Suppressor macrophage treated with lipopolysaccharide for 1 hour (primary cell): ENCODE measurements around the gene NOC2L.
"Not testable (repeated sequence)": the region's sequence is repeated elsewhere in the genome, so short reads cannot be mapped to it uniquely, and the experiment has no call there.

Experiments
- DNase-seq, 3 donors: peaks; one replicate each; pipeline ENCODE4 v3.0.0-alpha.2; 2020 to 2022

Gene NOC2L

GRCh38 chr1:958823-959730 lies at the start of gene NOC2L:
NOC2L (minus strand) TSS chr1:959256; CDS start chr1:959240, 16 bp downstream.
- peak; percentile 91 to 97 (median 97) for DNase-seq

DNA sequence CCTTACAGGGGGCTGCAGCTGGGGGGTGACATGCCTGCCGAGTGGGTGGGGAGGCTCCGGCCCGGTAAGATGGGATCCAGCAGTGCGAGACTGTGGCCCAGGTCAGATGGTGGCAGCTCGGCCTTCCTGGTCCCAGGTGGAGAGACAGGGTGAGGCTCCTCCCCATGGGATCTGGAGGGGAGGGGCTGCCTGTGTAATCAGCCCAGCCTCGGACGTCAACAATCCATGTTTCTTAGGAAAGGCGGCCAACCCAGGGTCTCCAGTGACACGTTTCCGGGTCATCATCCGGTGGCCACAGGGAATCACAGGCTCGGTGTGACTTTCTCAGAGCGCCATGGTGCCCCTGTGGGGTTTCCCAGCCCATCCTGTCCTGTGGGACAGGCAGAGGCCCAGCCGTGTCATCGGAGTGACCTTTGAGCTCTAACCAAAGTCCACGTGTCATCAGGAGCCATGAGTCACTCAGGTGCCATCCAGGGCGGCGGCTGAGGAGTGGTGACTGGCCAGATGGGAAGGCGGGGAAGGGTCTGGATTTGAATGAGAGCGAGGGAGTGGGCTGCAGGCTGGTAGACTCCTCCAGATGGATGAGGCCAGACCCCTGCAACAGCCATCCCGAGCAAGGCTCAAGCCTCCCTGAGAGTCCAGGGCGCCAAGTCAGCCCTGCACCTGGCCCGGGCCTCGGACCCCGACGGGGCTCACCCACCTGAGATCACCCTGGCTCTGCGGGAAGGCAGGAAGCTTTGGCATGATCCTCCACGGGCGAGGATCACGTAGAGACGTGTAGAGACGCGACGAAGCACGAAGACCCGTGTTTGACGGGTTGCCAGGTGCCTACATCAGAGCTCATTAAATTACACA lies 47.5 kb upstream of the NOC2L start:
- DNase-seq, result peak in 2 of 3 donors; percentile 41 to 66

DNA sequence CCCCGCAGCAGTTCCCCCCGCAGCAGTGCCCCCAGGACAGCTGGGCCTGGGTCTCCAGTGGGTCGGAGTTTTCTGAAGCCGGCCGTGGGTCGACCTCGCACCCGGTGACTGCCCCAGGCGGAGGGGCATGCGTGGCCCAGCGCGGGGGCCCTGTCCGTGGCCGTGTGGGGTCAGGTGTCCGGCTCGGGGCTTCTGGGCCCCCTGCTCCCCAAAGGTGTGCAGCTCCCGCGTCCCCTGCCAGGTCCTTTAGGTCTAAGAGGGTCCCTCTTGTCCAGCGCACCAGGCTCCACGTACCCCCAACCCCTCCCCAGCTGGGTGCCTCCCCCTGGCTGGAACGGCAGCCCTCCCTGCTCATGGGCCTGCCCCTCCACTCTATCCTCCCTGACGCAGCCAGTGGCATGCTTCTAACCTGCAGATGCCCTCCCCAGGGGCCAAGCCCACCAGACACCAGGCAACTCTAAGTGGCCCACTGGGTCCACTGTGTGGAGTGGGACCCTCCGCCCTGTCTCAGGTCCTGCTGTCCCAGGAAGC lies 46.8 kb upstream of the NOC2L start:
- DNase-seq, result no peak

DNA sequence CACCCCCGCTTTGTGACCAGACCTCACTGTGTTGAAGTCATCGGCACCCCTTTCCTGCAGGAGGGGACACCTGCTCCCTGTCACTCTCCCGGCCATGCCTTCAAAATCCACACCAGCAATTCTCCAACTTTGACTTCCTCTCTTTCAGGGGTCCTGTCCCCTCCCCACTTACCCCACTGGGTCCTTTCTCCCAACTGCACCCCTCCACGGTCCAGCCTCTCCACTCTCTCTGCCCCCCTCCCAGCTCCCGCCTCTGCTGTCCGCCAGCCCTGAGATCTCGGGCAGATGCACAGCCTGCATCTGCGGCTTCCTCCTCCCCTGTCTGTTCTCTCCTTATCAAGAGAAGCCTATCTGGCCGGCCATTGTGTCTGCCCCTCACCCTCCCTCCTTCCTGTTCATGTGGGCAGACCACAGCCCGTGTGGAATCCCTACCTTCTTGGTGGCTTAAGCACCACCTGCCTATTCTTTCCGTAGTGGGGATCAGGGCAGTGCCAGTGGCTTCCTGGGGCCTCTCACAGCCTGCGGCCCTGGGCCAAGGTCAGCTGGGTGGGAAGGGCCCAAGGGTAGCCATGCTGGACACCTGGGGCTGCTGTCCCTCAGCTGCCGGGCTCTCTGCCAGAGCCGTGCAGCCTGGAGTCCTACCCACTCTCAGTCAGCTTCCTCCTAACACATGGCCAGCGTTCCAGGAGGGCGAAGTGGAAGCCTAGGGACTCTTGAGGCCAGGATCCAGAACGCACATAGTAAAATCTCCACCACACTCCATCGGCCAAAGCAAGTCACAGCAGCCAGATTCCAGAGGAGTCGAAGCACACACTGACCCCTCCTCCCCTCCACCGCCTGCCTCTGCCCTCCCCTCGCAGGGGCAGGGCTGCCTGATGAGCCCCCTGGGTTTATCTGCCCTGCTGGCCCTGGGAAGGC lies 46.0 kb upstream of the NOC2L start:
- peak in 2 of 3 donors; percentile 59 to 65 for DNase-seq

DNA sequence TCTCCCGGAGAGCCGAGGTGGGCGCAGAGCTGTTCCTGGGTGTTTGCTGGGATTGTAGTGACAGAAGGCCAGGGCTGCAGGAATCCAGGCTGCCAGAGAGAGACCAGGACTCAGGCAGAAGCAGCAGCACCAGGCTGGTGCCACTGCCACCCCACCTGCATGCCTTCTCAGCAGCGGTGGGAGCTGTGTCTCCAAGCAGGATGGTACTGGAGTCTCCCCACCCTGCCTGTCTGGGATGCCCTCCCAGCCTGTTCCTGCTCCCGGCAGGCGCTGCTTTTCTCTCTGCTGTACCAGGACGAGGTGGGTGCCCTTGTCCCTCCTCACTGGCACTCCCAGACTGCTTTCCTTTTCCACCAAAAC lies 45.3 kb upstream of the NOC2L start:
- DNase-seq, result peak in 1 of 3 donors; percentile 50

GRCh38 chr1:1003618-1004419 lies 44.8 kb upstream of the NOC2L start:
- no peak for DNase-seq

DNA sequence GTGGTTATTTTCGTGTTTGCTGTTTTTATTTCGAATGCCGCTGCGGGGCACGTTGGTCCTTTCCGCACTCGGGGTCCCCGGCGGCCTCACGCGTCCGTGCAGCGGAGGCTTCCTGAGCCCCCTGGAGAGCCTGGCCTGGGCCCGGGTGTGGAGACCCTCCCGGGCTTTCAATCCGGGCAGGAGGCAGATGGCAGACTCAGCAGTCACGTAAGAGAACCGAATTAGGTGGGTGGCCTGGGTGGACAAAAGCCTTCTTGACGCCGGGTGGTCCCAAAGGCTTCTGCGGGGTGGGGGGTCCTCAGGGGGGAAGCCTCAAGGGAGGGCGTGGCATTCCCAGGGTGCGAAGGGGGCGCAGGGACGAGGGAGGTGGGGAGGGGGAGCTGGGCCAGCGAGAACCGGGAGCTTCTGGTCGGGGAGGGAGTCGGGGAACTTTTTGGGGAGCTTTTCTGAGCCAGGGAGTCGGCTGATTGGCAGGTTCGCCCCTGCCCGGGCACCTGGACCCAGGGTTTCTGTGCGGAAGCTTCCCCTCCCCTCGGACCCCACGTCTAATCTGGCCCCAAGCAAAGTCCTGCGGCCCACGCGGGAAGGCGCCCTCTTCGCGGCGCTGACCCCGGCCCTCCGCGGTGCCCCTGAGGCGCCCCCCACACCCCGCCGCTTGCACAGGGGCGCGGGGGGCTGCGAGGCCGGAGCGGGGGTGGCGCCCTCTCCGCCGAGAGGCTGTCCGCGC lies 42.2 kb upstream of the NOC2L start:
- no peak for DNase-seq

DNA sequence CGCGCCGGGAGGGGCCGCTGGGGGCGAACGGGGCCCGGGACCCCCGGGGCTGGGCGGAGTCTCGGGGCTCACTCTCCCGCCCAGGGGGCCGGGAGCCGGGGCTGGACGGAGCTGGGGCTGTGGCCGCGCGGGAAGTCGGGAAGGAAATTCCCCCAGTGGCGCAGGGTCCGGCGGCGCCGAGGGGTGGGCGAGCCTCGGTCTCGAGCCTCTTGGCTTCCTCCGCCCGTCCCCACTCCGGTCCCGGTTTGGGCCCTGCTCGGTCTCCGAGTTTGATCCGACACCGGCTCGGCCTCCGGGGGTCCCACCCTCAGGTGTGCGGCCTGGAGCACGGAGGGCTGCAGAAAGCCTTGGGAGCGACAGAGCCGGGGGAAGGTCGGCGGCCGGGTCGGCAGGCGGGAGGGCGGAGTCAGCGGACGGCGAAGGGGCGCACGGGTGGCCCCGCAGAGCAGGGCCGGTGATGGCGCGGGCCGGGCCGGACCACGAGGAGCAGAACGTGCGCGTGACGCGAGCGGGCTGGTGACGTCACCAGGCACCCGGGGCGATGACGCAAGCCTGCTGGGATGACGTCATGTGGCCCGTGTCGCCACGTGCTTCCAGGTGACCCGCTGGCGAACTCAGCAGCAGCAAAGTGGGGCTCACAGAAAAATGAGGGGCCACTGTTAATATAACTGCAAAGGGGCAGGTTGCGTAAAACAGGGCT lies 41.5 kb upstream of the NOC2L start:
- peak; percentile 85 to 92 (median 88) for DNase-seq

DNA sequence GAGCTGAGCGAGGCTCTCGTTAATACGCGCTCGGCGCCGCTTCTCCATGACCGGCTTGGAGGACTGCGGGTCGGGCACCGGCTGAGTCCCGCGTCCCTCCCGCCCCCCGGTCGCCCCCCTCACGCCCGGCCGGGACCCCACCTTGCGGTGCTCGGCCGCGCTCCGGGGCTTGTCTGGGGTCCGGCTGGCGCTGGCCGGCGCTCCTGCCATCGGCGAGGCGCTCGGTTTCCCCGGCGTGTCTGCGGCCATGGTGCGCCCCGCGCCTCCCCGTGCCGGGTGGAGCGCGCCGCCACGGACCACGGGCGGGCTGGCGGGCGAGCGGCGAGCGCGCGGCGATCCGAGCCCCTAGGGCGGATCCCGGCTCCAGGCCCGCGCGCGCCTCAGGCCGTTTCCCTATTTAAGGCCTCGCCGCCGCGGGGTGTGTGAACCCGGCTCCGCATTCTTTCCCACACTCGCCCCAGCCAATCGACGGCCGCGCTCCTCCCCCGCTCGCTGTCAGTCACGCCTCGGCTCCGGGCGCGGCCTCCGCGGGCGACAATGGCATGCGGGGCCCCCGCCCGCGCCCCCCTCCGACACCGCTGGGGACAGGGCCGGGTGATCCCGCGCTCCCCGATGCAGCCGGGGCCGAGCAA lies 40.8 kb upstream of the NOC2L start, which contains the start of gene HES4:
TSS of gene HES4 (minus strand) at position 373 of the 632 bp plus-strand sequence. CDS start at position 249, 124 bp downstream.
- peak; percentile 96 to 97 (median 97) for DNase-seq

DNA sequence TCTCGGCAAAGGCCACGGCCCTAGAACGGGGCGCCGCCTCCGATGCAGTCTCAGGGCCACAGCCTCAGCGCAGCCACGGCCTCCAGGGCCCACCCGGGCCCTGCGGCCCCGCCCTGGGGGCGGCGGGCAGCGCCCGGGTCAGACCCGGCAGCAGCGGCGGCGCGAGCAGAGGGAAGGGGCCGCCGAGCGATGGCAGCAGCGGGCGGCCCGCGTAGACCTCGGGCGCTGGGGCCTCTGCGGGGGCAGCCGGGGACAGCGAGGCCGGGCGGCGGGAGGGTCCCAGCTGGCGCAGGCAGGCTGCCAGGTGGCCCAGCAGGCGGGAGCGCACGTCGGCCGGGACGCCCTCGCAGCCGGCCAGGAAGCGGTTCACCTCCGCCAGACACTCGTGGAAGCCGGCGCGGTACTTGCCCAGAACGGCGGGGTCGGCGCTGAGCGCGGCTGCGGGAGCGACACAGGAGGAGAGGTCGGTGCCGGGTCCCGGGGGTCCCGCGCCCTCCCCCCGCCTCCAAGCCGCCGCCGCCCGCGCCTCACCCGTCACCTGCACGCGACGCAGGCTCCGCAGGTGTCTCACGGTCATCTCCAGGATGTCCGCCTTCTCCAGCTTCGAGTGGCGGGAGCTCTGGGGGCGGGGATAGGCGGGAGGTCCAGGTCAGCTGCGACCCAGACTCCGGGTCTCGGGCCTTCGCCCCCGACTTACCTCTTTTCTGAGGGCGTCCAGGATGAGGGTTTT lies 40.1 kb upstream of the NOC2L start:
- DNase-seq, result peak in 1 of 3 donors; percentile 60

DNA sequence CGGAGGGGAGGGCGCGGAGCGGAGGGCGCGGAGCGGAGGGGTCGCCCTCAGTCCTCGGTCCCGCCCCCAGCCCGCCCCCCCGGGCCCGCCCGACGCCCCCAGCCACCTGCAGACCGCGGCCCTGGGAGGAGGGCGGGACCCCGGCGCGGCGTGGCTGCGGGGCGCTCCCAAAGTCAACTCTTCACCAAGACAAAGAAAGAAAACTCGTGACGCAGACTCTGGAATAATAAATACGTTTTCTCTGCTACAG lies 39.6 kb upstream of the NOC2L start:
- DNase-seq, result no peak

DNA sequence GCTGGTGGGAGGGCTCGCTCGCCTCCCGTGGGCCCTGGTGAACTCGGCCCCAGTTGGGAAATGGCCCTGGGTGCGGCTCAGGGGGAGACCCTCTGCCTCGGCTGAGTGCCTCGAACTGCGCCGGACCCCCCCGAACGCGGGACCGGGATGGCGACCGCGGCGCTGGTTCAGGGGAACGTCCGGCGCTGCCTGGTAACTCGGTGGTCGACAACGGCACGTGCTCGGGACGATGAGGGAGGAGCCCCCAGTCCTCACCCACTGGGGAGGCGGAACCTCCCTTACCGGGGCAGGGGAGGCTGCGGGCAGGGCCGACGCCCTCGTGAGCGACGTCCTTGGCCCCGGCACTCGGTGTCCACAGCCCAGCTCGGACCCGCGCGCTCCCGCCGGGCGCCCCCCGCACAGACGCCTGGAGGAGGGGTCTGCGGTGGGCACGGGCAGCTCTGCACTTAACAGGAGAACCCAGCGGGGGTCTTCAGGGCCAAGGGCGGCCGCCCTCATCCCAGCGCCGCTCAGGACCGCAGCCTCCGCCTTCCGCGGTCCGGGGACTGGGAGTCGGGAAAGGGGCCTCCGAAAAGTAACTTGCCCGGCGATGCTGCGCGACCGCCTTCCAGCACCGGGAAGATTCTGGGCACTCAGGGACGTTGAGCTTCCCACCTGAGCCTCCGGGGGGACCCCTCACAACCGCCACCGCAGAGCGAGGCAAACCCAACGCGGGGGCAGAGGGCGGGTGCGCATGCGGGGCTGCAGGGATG lies 39.1 kb upstream of the NOC2L start:
- no peak for DNase-seq

DNA sequence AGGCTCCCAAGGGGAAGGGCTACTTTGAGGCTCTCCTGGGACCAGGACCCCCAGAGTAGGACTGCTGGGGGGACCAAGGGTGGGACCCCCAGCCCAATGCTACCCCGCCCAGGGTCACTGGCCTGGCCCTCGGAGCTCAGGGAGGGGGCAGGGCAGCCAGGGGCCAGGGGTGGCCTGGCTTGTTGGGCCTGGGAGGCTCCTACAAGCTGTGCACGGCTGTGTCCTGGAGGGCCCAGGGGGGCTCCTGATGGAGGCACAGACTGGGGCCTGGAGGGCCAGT lies 38.6 kb upstream of the NOC2L start:
- DNase-seq, result no peak

GRCh38 chr1:996851-997712 lies 38.0 kb upstream of the NOC2L start:
- peak in 1 of 3 donors; percentile 44 for DNase-seq

DNA sequence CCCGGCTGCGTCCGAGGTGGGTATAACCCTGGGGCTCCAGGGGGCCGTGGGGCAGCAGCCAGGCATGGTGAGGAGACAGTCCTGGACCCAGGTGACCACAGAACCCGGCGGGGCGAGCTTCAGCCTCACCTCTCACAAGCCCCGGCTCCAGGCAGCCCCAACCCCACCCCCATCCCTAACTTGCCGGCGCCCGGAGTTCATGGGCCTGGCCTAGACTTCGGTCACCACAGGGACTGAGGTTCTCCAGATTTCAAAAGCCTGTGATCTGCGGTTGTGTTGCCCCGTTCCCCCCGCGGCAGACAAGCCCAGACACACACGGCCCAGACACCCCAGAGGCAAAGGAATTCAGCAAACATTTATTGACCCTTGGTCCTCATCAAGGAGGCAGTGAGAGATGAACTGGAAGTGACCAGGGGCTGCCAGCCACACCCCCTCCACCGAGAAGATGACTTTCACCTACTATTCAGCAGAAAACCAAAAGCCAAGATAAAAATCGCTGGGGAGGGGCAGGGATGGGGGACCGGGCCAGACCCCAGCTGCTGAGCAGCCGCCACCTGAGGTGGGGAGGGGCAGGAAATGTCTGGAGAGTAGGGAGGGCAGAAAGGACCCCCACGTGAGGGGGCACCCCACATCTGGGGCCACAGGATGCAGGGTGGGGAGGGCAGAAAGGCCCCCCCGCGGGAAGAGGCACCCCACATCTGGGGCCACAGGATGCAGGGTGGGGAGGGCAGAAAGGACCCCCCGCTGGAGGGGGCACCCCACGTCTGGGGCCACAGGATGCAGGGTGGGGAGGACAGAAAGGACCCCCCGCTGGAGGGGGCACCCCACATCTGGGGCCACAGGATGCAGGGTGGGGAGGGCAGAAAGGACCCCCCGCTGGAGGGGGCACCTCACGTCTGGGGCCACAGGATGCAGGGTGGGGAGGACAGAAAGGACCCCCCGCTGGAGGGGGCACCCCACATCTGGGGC lies 36.9 kb upstream of the NOC2L start:
- DNase-seq, result no peak

GRCh38 chr1:994546-994945 lies 35.5 kb upstream of the NOC2L start:
- DNase-seq, result not testable (repeated sequence)
